Measurements from ENCODE around the gene PIP4K2B. TPM values are rescaled to one million over a fixed set of nuclear protein-coding genes. Genes with fewer than 3 reads are reported as not detected.

Gene PIP4K2B
- total RNA-seq, 4 donors from 2014 or later, result 15.3 to 63.5 (median 23.5) TPM

- TF ChIP-seq EP300 (IDR thresholded peaks at IDR 0.05; ENCODE audit: low read depth) (no peak), POLR2A (IDR thresholded peaks at IDR 0.05) (no peak), POLR2AphosphoS5 (IDR thresholded peaks at IDR 0.05) (no peak), CTCF (IDR thresholded peaks at IDR 0.05) (no peak)
- in situ Hi-C loops (cut with MboI; ENCODE audit: low pct_ligation_motif_present in 1 of 4, low pct_unique_long_range_greater_than_20kb in 1 of 4, low sequenced_read_pairs in 3 of 4) (no loop called here), intact Hi-C loops (cut with DNase I; ENCODE audit: low total_unique reads) (no loop called here)
- Histone ChIP-seq H3K36me3 (peaks cover 0 to 82% (median 34%) of the 10 kb centered on the region in 4 donors), H3K4me1 (no peaks in the 10 kb centered on the region), H3K9me3 (no peaks in the 10 kb centered on the region), H3K27me3 (no peaks in the 10 kb centered on the region), H3K27ac (no peak overlapping the region), H3K4me3 (no peak overlapping the region)
- WGBS, 2 donors (ENCODE audit: low coverage in 1 of 2), result 71 to 83% methylated on average over 3 to 4 of the region's 4 CpGs
- no peak for DNase-seq
Observed at GRCh38 chr17:38761612-38762011, 37.7 kb downstream of the PIP4K2B start.

DNA sequence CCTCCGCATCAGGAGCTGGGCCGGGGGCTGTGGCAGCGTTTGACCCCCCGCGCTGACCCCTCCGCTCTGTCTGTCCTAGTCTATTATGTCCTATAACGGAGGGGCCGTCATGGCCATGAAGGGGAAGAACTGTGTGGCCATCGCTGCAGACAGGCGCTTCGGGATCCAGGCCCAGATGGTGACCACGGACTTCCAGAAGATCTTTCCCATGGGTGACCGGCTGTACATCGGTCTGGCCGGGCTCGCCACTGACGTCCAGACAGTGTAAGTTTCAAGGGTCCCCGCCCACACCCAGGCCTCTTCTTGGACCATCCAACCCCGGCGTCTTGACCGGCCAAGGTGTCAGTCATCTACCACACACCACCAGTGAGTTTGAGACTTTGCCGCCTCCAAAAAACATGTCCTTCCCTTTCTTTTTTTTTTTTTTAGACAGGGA is 46.3 kb downstream of the PIP4K2B start:
- 7 to 60% methylated on average over 1 to 21 of the region's 22 CpGs for WGBS, 2 donors (ENCODE audit: low coverage in 1 of 2)
- peak overlapping the region; percentile 88 to 96 (median 89) for H3K27ac ChIP-seq
- peaks cover 0 to 29% (median 11%) of the 10 kb centered on the region in 4 donors for H3K36me3 ChIP-seq
- no peaks in the 10 kb centered on the region for H3K9me3 ChIP-seq
- no peaks in the 10 kb centered on the region for H3K27me3 ChIP-seq
- no peak for DNase-seq
- no peak for TF ChIP-seq EP300 (IDR thresholded peaks at IDR 0.05; ENCODE audit: low read depth)
- TF ChIP-seq CTCF (IDR thresholded peaks at IDR 0.05), result no peak
- no peak for TF ChIP-seq POLR2AphosphoS5 (IDR thresholded peaks at IDR 0.05)
- TF ChIP-seq POLR2A (IDR thresholded peaks at IDR 0.05), result no peak
- intact Hi-C loops (cut with DNase I; ENCODE audit: low total_unique reads), result no loop called here
- in situ Hi-C loops (cut with MboI; ENCODE audit: low pct_ligation_motif_present in 1 of 4, low pct_unique_long_range_greater_than_20kb in 1 of 4, low sequenced_read_pairs in 3 of 4), result no loop called here
- peaks cover 0 to 55% (median 35%) of the 10 kb centered on the region in 4 donors for H3K4me1 ChIP-seq
- peak overlapping the region; percentile 76 to 95 (median 86) for H3K4me3 ChIP-seq

- WGBS, 2 donors (ENCODE audit: low coverage in 1 of 2), result 0% methylated on average over 2 to 43 of the region's 44 CpGs
Observed at GRCh38 chr17:38752308-38753070, 46.9 kb downstream of the PIP4K2B start, which contains the start of gene PSMB3. PSMB3 (plus strand) TSS chr17:38752741; CDS start chr17:38752827, 86 bp downstream.

More at GRCh38 chr17:38752308-38753070, 46.9 kb downstream of the PIP4K2B start, which contains the start of gene PSMB3:
- H3K27me3 ChIP-seq, result no peaks in the 10 kb centered on the region
- DNase-seq, result peak; percentile 98
- no peaks in the 10 kb centered on the region for H3K9me3 ChIP-seq
- peaks cover 0 to 55% (median 37%) of the 10 kb centered on the region in 4 donors for H3K4me1 ChIP-seq
- H3K4me3 ChIP-seq, result peak within 1 kb of the TSS; percentile 76 to 95 (median 86)
- peaks cover 0 to 23% (median 8%) of the 10 kb centered on the region in 4 donors for H3K36me3 ChIP-seq
- TF ChIP-seq POLR2AphosphoS5 (IDR thresholded peaks at IDR 0.05) (peak; percentile 65 to 85 (median 74)), EP300 (IDR thresholded peaks at IDR 0.05; ENCODE audit: low read depth) (no peak), CTCF (IDR thresholded peaks at IDR 0.05) (no peak), POLR2A (IDR thresholded peaks at IDR 0.05) (peak; percentile 50)
- intact Hi-C loops (cut with DNase I; ENCODE audit: low total_unique reads), result no loop called here
- in situ Hi-C loops (cut with MboI; ENCODE audit: low pct_ligation_motif_present in 1 of 4, low pct_unique_long_range_greater_than_20kb in 1 of 4, low sequenced_read_pairs in 3 of 4), result no loop called here
- peak within 1 kb of the TSS; percentile 88 to 96 (median 89) for H3K27ac ChIP-seq
